HepG2 (cell line): ENCODE measurements around the gene SOX12. TPM values are rescaled to one million over a fixed set of nuclear protein-coding genes. Genes with fewer than 3 reads are reported as not detected.
A peak's percentile ranks its signal among the peaks of the same experiment; 100 is the strongest.

ENCODE experiments used
- AGO1 ChIP-seq: fragments of 200-400 bp; formaldehyde crosslinking; IDR thresholded peaks from 2 replicates; pipeline ENCODE4 v1.6.1; 2017; ENCODE audit warnings: mild to moderate bottlenecking, low read depth, low read length, moderate library complexity; ENCODE audit not compliant: poor library complexity, severe bottlenecking
- ATF7 ChIP-seq, 2 experiments: fragments of 450-650 bp in 1 of 2; sonication (generic) in 1 of 2; formaldehyde crosslinking in 1 of 2; IDR thresholded peaks; 2 replicates each; pipeline versions ENCODE4 v1.4.0 to v1.6.1; 2016 to 2020; ENCODE audit warnings: antibody characterized with exemption in 1 of 2, mild to moderate bottlenecking in 1 of 2, missing genetic modification reagents in 1 of 2
- BRF2 ChIP-seq: sonication (generic); formaldehyde crosslinking; IDR thresholded peaks from 2 replicates; pipeline ENCODE4 v1.8.1; 2022; ENCODE audit warnings: mild to moderate bottlenecking, missing genetic modification reagents
- GATA4 ChIP-seq: sonication (generic); IDR thresholded peaks from 2 replicates; pipeline ENCODE4 v1.6.1; 2016; ENCODE audit warnings: antibody characterized with exemption, low read depth, borderline replicate concordance
- MTF1 ChIP-seq: sonication (generic); formaldehyde crosslinking; IDR thresholded peaks from 2 replicates; pipeline ENCODE4 v1.5.0; 2020; ENCODE audit warnings: missing genetic modification reagents
- MXD4 ChIP-seq: IDR thresholded peaks from 2 replicates; pipeline ENCODE4 v1.6.1; 2016; ENCODE audit warnings: mild to moderate bottlenecking, missing biosample characterization, missing genetic modification reagents
- MXI1 ChIP-seq: IDR thresholded peaks from 3 replicates; pipeline ENCODE4 v1.6.1; 2012; ENCODE audit warnings: low read depth, low read length, inconsistent platforms, borderline replicate concordance
- NCOA2 ChIP-seq: sonication (generic); formaldehyde crosslinking; IDR thresholded peaks from 2 replicates; pipeline ENCODE4 v1.8.0; 2022; ENCODE audit warnings: inconsistent platforms
- RBM39 ChIP-seq: fragments of 200-400 bp; formaldehyde crosslinking; IDR thresholded peaks from one replicate; pipeline ENCODE4 v1.6.1; 2018; ENCODE audit warnings: antibody characterized with exemption, mild to moderate bottlenecking, low read depth, low read length; ENCODE audit not compliant: poor library complexity, severe bottlenecking
- RCOR2 ChIP-seq: IDR thresholded peaks from 2 replicates; pipeline ENCODE4 v1.6.1; 2016; ENCODE audit warnings: missing biosample characterization, missing genetic modification reagents
- SMAD9 ChIP-seq: sonication (generic); formaldehyde crosslinking; IDR thresholded peaks from 2 replicates; pipeline ENCODE4 v1.5.1; 2020; ENCODE audit warnings: mild to moderate bottlenecking, missing genetic modification reagents
- U2AF1 ChIP-seq: fragments of 200-400 bp; formaldehyde crosslinking; optimal IDR thresholded peaks from 2 replicates; pipeline ENCODE3; 2017; ENCODE audit warnings: mild to moderate bottlenecking, low read depth, low read length
- ZBTB37 ChIP-seq: sonication (generic); formaldehyde crosslinking; IDR thresholded peaks from 2 replicates; pipeline ENCODE4 v1.4.0; 2020; ENCODE audit warnings: mild to moderate bottlenecking, missing genetic modification reagents
- ZNF10 ChIP-seq: sonication (generic); formaldehyde crosslinking; IDR thresholded peaks from 2 replicates; pipeline ENCODE4 v1.4.0; 2020; ENCODE audit warnings: mild to moderate bottlenecking, low read depth, missing genetic modification reagents, borderline replicate concordance
- ZNF570 ChIP-seq: sonication (generic); formaldehyde crosslinking; IDR thresholded peaks from 2 replicates; pipeline ENCODE4 v1.4.0; 2020; ENCODE audit warnings: mild to moderate bottlenecking, missing genetic modification reagents, borderline replicate concordance
- ZNF7 ChIP-seq: IDR thresholded peaks from 2 replicates; pipeline ENCODE4 v1.6.1; 2016; ENCODE audit warnings: missing biosample characterization, missing genetic modification reagents
- ZNF75D ChIP-seq: sonication (generic); formaldehyde crosslinking; IDR thresholded peaks from 2 replicates; pipeline ENCODE4 v1.8.1; 2023; ENCODE audit warnings: missing genetic modification reagents, mild to moderate bottlenecking, borderline replicate concordance
- ZNF768 ChIP-seq: sonication (generic); formaldehyde crosslinking; IDR thresholded peaks from 2 replicates; pipeline ENCODE4 v1.4.0; 2020; ENCODE audit warnings: missing genetic modification reagents
- ZSCAN12 ChIP-seq: sonication (generic); formaldehyde crosslinking; IDR thresholded peaks from 2 replicates; pipeline ENCODE4 v1.9.0; 2021; ENCODE audit warnings: mild to moderate bottlenecking, missing genetic modification reagents
- ZSCAN5A ChIP-seq: sonication (generic); formaldehyde crosslinking; IDR thresholded peaks from 2 replicates; pipeline ENCODE4 v1.8.0; 2022; ENCODE audit warnings: mild to moderate bottlenecking, missing genetic modification reagents, borderline replicate concordance
- polyA plus RNA-seq, 8 experiments: library from polyadenylated mRNA; depleted of rRNA in 3 of 8; stranded (reverse) in 7 of 8; unstranded in 1 of 8; fragments of >200 nt; fragmentation: Illumina TruSeq in 4 of 8; extraction: Trizol in 4 of 8; gene quantifications; 2 replicates each; pipeline versions ENCODE4 v1.2.1 to v1.2.3, GENCODE V29; 2011 to 2016; ENCODE audit warnings: low read depth in 4 of 8, missing spikeins in 1 of 8, mixed read lengths in 1 of 8; ENCODE audit not compliant: insufficient read depth in 1 of 8
- total RNA-seq, 5 experiments: library from RNA; depleted of rRNA; stranded (reverse); fragments of >200 nt; fragmentation: Illumina TruSeq; extraction: Trizol; gene quantifications; 2 replicates each; pipeline ENCODE4 v1.2.3, GENCODE V29; 2016; ENCODE audit warnings: low read depth in 1 of 5
- TF ChIP-seq, protein P1 (sequence below): sonication (generic); formaldehyde crosslinking; IDR thresholded peaks from 2 replicates; pipeline ENCODE4 v1.4.0; 2020; ENCODE audit warnings: missing genetic modification reagents

Gene SOX12
- total and polyA plus RNA-seq, 2 of the 13 experiments (the other 11 are each of a cell fraction or from before 2014, with no cell fraction given), result 10.0 to 18.7 TPM

DNA sequence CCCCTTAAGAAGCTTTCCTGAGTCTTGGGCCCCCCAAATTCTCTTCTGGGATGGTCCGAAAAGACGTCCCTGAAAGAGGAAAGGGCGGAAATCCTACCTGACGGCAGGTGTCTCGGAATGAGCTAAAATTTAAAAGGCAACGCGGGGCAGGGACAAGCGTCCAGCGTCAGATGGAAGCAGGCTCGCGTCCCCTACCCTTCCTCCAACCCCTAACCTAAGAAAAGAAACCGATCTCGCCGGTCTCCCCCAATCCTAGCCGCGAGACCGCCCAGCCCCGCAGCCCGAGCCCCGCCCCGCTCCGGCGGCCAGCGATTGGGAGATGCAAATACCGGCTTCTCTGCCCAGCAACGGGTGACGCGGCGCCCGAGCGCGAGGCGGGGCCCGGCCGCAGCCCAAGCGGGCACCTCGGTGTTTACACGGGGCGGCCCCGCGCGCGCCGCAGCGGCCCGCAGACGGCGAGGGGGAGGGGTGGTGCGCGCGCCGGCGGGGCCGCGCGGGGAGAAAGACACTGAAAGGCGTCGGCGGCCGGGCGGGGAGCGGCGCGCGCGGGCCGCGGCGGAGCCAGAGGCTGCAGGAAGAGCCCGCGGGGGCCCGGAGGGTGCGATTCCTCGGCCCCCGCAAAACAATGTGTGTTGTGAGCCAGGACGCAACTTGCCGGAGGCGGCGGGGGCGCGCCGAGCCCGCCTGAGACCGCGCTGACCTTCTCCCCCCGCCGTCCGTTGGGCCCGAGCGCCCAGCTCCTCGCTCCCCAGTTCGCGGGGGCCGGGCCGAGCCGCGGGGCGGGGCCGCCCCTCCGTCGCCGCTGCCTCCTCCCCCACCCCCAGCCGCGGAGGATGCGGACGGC, at the start of gene SOX12 (continued):
- TF ChIP-seq ZNF75D (CRISPR knock-in tag) (no peak), ZSCAN12 (peak; percentile 63; the same call in 1 of the 2 replicates), NCOA2 (CRISPR knock-in tag) (no peak; the same call in 1 of the 2 replicates), GATA4 (no peak), RCOR2 (CRISPR knock-in tag) (no peak), MXI1 (peak; percentile 75; the same call in 1 of the 3 replicates), SMAD9 (CRISPR knock-in tag) (no peak), MXD4 (no peak), RBM39 (no peak), ZNF7 (CRISPR knock-in tag) (peak; percentile 89), AGO1 (no peak), ZNF570 (CRISPR knock-in tag) (0 out of 2 replicates have a peak, but pooled peaks have one; percentile 12), MTF1 (CRISPR knock-in tag) (no peak), U2AF1 (peak; percentile 4), ATF7 (IDR thresholded peaks at IDR 0.05) (no peak), ATF7 (CRISPR knock-in tag; IDR thresholded peaks at IDR 0.05) (no peak), ZNF10 (CRISPR knock-in tag) (no peak), ZSCAN5A (CRISPR knock-in tag) (peak; percentile 76; the same call in 1 of the 2 replicates), ZNF768 (CRISPR knock-in tag) (peak; percentile 46; the same call in 1 of the 2 replicates), BRF2 (no peak), ZBTB37 (CRISPR knock-in tag) (no peak)
- TF ChIP-seq, protein P1, sequence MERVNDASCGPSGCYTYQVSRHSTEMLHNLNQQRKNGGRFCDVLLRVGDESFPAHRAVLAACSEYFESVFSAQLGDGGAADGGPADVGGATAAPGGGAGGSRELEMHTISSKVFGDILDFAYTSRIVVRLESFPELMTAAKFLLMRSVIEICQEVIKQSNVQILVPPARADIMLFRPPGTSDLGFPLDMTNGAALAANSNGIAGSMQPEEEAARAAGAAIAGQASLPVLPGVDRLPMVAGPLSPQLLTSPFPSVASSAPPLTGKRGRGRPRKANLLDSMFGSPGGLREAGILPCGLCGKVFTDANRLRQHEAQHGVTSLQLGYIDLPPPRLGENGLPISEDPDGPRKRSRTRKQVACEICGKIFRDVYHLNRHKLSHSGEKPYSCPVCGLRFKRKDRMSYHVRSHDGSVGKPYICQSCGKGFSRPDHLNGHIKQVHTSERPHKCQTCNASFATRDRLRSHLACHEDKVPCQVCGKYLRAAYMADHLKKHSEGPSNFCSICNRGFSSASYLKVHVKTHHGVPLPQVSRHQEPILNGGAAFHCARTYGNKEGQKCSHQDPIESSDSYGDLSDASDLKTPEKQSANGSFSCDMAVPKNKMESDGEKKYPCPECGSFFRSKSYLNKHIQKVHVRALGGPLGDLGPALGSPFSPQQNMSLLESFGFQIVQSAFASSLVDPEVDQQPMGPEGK (CRISPR knock-in tag), result peak; percentile 95
